ENCODE data around the gene MBP.

- TF ChIP-seq ZFP30 (CRISPR knock-in tag; IDR thresholded peaks at IDR 0.05), result no peak
- TF ChIP-seq RARB (CRISPR knock-in tag; IDR thresholded peaks at IDR 0.05), result no peak
- TF ChIP-seq TOX (CRISPR knock-in tag; IDR thresholded peaks at IDR 0.05; ENCODE audit: borderline replicate concordance), result no peak
- TF ChIP-seq TSHZ2 (CRISPR knock-in tag; IDR thresholded peaks at IDR 0.05), result no peak
- TF ChIP-seq CSDC2 (CRISPR knock-in tag; IDR thresholded peaks at IDR 0.05), result no peak
- no peak for TF ChIP-seq POU6F1 (CRISPR knock-in tag; IDR thresholded peaks at IDR 0.05; ENCODE audit: borderline replicate concordance, low read depth)
- no peak for TF ChIP-seq BACH2 (CRISPR knock-in tag; IDR thresholded peaks at IDR 0.05; ENCODE audit: borderline replicate concordance)
- TF ChIP-seq ARNTL (CRISPR knock-in tag; IDR thresholded peaks at IDR 0.05; ENCODE audit: borderline replicate concordance, low read depth), result no peak
- TF ChIP-seq CREB5 (CRISPR knock-in tag; IDR thresholded peaks at IDR 0.05; ENCODE audit: low read depth), result no peak
- no peak for TF ChIP-seq PATZ1 (CRISPR knock-in tag; IDR thresholded peaks at IDR 0.05; ENCODE audit: borderline replicate concordance)
- TF ChIP-seq TCF4 (CRISPR knock-in tag; IDR thresholded peaks at IDR 0.05; ENCODE audit: borderline replicate concordance), result no peak
- TF ChIP-seq GLIS3 (CRISPR knock-in tag; IDR thresholded peaks at IDR 0.05), result no peak
- no peak for TF ChIP-seq ZNF565 (CRISPR knock-in tag; conservative IDR thresholded peaks at IDR 0.05; ENCODE audit: low read depth)
- TF ChIP-seq ZFP3 (CRISPR knock-in tag; IDR thresholded peaks at IDR 0.05), result no peak
Observed at GRCh38 chr18:77078690-77079070, 53.9 kb downstream of the MBP start.

All from SK-N-SH treated with all-trans-retinoic acid at 6 μM for 48 hours (cell line).